ENCODE data around the gene SASH1.
A peak's percentile ranks its signal among the peaks of the same experiment; 100 is the strongest.

Gene SASH1

GRCh38 chr6:148528292-148528691, 185.7 kb downstream of the SASH1 start:
- DNase-seq = no peak

GRCh38 chr6:148529010-148529409, 186.4 kb downstream of the SASH1 start:
- no peak for DNase-seq

GRCh38 chr6:148530394-148530953, 187.8 kb downstream of the SASH1 start:
- peak in 1 of 2 experiments; percentile 22 for DNase-seq

- no peak for DNase-seq
These were observed 188.3 kb downstream of the SASH1 start for GRCh38 chr6:148530976-148531375.

- DNase-seq = no peak
These were observed 190.1 kb downstream of the SASH1 start for GRCh38 chr6:148532698-148533097.

- DNase-seq = no peak
These were observed 190.9 kb downstream of the SASH1 start for GRCh38 chr6:148533309-148534107.

- no peak for DNase-seq
These were observed 192.2 kb downstream of the SASH1 start for GRCh38 chr6:148534871-148535270.

- no peak for DNase-seq
These were observed 192.7 kb downstream of the SASH1 start for GRCh38 chr6:148535381-148535780.

- DNase-seq = no peak
These were observed 193.3 kb downstream of the SASH1 start for GRCh38 chr6:148535976-148536375.

- DNase-seq = no peak
These were observed 195.9 kb downstream of the SASH1 start for GRCh38 chr6:148538261-148539190.

GRCh38 chr6:148543540-148543939, 200.9 kb downstream of the SASH1 start:
- DNase-seq = no peak

GRCh38 chr6:148544421-148544820, 201.8 kb downstream of the SASH1 start:
- no peak for DNase-seq

- DNase-seq = no peak
These were observed 203.3 kb downstream of the SASH1 start for GRCh38 chr6:148545901-148546300.

GRCh38 chr6:148547110-148547509, 204.5 kb downstream of the SASH1 start:
- no peak for DNase-seq

GRCh38 chr6:148548065-148548748, 205.6 kb downstream of the SASH1 start:
- no peak for DNase-seq

GRCh38 chr6:148548749-148549140, 206.1 kb downstream of the SASH1 start:
- no peak for DNase-seq

GRCh38 chr6:148550569-148550968, 207.9 kb downstream of the SASH1 start:
- no peak for DNase-seq

GRCh38 chr6:148551226-148551625, 208.6 kb downstream of the SASH1 start:
- no peak for DNase-seq

GRCh38 chr6:148556410-148556809, 213.8 kb downstream of the SASH1 start:
- no peak for DNase-seq

GRCh38 chr6:148557796-148558321, 215.2 kb downstream of the SASH1 start:
- DNase-seq = no peak

- peak; percentile 45 to 52 for DNase-seq
These were observed 217.3 kb downstream of the SASH1 start for GRCh38 chr6:148559848-148560433.

- no peak for DNase-seq
These were observed 219.0 kb downstream of the SASH1 start for GRCh38 chr6:148561629-148562028.
